SU-DHL-6 (cell line): ENCODE data around the gene COL5A1.

Experiments
- H2AFZ ChIP-seq: fragments of 200-600 bp; sonication (generic); 2 replicates; pipeline ENCODE4 v1.6.1; 2014; ENCODE audit warnings: low read depth, mild to moderate bottlenecking, moderate library complexity, mixed read lengths, antibody characterized with exemption, low read length; ENCODE audit not compliant: severe bottlenecking
- H3F3A ChIP-seq: fragments of 200-600 bp; shearing (Covaris generic); 2 replicates; pipeline ENCODE4 v1.6.0; 2016; ENCODE audit warnings: antibody characterized with exemption, mild to moderate bottlenecking; ENCODE audit not compliant: insufficient read depth
- H3K27ac ChIP-seq: fragments of 200-600 bp; sonication (generic); 2 replicates; pipeline ENCODE4 v1.5.1; 2016; ENCODE audit warnings: low read depth, mild to moderate bottlenecking, low read length, moderate library complexity, mixed read lengths
- H3K27me3 ChIP-seq: fragments of 200-600 bp; sonication (generic), shearing (Covaris generic); 2 replicates; pipeline ENCODE4 v1.6.0; 2014; ENCODE audit warnings: mild to moderate bottlenecking, low read length
- H3K36me3 ChIP-seq: fragments of 200-600 bp; sonication (generic); 2 replicates; pipeline ENCODE4 v1.6.1; 2014; ENCODE audit warnings: mild to moderate bottlenecking, low read length, mixed read lengths
- H3K4me2 ChIP-seq: fragments of 300-600, 200-600 bp; shearing (Covaris generic), sonication (generic); 2 replicates; pipeline ENCODE4 v1.6.0; 2014; ENCODE audit warnings: low read length, low read depth, mild to moderate bottlenecking; ENCODE audit not compliant: poor library complexity, severe bottlenecking
- H3K4me3 ChIP-seq: fragments of 200-600 bp; sonication (generic); 2 replicates; pipeline ENCODE4 v1.5.1; 2014; ENCODE audit warnings: antibody characterized with exemption, low read length, mild to moderate bottlenecking, mixed read lengths; ENCODE audit not compliant: insufficient read depth, poor library complexity, severe bottlenecking
- H3K79me2 ChIP-seq: fragments of 200-600 bp; sonication (generic); 2 replicates; pipeline ENCODE4 v1.6.1; 2014; ENCODE audit warnings: mild to moderate bottlenecking, low read length, moderate library complexity; ENCODE audit not compliant: insufficient read depth
- H3K9ac ChIP-seq: fragments of 200-600 bp; sonication (generic); 2 replicates; pipeline ENCODE4 v1.7.0; 2014; ENCODE audit warnings: mild to moderate bottlenecking, low read length
- H3K9me2 ChIP-seq: fragments of 200-600 bp; sonication (generic); replicated peaks from 2 replicates; pipeline ENCODE4 v1.6.1; 2014; ENCODE audit warnings: low read length; ENCODE audit not compliant: insufficient read depth
- H3K9me3 ChIP-seq: fragments of 200-600 bp; sonication (generic); 2 replicates; pipeline ENCODE4 v1.6.1; 2014; ENCODE audit warnings: low read length, mixed read lengths; ENCODE audit not compliant: insufficient read depth
- H4K20me1 ChIP-seq: fragments of 200-600 bp; sonication (generic); 2 replicates; pipeline ENCODE4 v1.6.1; 2014; ENCODE audit warnings: low read depth, mild to moderate bottlenecking, antibody characterized with exemption, low read length, moderate library complexity, mixed read lengths
- EZH2phosphoT487 ChIP-seq: fragments of 200-600 bp; sonication (generic), shearing (Covaris generic); conservative IDR thresholded peaks from 2 replicates; pipeline ENCODE4 v1.6.1; 2018; ENCODE audit warnings: mild to moderate bottlenecking, antibody characterized with exemption, low read length, moderate library complexity, mixed read lengths
- TF ChIP-seq, protein P1 (sequence below): fragments of 200-600 bp; sonication (generic); IDR thresholded peaks from one replicate; pipeline ENCODE4 v1.5.1; 2017; ENCODE audit warnings: antibody characterized with exemption, mild to moderate bottlenecking, low read length, moderate library complexity; ENCODE audit not compliant: insufficient read depth, poor library complexity, severe bottlenecking

COL5A1 gene

DNA sequence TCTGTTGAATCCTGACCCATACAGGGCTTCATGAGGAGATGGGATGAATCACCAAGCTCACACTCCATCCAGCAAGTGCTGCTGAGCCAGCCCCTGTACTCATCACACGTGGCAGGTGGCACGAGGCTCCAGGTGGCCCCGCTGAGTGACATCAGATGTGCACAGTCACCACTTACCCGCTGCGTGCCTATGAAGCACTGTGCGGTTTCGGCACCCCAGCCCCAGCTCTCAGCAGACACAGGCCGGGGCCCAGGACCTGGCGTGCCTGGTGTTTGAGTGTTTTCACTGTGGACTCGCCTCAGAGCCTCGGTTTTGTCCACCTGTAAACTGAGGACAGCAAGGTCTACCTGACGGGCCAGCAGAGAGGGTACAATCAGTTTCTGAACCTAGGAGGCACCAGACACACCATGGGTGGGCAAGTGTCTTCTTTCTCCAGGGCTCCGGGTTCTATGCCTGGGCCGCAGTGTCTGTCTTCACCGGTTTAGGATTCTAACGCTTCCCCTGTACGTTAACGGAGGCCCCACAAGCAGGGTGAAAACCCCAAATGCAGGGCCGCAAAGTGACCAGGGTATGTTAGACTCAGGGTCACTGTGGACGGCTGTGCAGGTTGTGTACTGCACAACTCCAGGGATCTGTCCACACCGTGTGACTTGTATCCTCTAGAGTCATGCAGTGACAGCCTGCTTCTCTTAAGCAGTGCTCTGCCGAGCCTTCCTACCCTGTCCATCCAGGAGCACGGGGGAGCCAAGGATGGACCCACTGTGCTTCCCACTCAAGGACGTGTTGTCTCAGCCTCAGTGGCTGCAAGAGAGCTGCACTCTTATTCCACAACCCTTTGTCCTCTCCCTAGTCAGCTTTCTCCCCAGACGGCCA lies 44.3 kb upstream of the COL5A1 start:
- no peaks in the 10 kb centered on the region for H3K9me3 ChIP-seq
- no peaks in the 10 kb centered on the region for H4K20me1 ChIP-seq
- no peaks in the 10 kb centered on the region for H3K36me3 ChIP-seq
- no peak overlapping the region for H2AFZ ChIP-seq
- H3K27ac ChIP-seq, result no peak overlapping the region
- TF ChIP-seq, protein P1, sequence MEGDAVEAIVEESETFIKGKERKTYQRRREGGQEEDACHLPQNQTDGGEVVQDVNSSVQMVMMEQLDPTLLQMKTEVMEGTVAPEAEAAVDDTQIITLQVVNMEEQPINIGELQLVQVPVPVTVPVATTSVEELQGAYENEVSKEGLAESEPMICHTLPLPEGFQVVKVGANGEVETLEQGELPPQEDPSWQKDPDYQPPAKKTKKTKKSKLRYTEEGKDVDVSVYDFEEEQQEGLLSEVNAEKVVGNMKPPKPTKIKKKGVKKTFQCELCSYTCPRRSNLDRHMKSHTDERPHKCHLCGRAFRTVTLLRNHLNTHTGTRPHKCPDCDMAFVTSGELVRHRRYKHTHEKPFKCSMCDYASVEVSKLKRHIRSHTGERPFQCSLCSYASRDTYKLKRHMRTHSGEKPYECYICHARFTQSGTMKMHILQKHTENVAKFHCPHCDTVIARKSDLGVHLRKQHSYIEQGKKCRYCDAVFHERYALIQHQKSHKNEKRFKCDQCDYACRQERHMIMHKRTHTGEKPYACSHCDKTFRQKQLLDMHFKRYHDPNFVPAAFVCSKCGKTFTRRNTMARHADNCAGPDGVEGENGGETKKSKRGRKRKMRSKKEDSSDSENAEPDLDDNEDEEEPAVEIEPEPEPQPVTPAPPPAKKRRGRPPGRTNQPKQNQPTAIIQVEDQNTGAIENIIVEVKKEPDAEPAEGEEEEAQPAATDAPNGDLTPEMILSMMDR, result no peak
- no peaks in the 10 kb centered on the region for H3K79me2 ChIP-seq
- no peak overlapping the region for H3K4me2 ChIP-seq
- no peaks in the 10 kb centered on the region for H3K27me3 ChIP-seq
- no peak overlapping the region for H3K4me3 ChIP-seq
- no peaks in the 10 kb centered on the region for H3F3A ChIP-seq
- no peaks in the 10 kb centered on the region for H3K9me2 ChIP-seq
- no peak overlapping the region for H3K9ac ChIP-seq

DNA sequence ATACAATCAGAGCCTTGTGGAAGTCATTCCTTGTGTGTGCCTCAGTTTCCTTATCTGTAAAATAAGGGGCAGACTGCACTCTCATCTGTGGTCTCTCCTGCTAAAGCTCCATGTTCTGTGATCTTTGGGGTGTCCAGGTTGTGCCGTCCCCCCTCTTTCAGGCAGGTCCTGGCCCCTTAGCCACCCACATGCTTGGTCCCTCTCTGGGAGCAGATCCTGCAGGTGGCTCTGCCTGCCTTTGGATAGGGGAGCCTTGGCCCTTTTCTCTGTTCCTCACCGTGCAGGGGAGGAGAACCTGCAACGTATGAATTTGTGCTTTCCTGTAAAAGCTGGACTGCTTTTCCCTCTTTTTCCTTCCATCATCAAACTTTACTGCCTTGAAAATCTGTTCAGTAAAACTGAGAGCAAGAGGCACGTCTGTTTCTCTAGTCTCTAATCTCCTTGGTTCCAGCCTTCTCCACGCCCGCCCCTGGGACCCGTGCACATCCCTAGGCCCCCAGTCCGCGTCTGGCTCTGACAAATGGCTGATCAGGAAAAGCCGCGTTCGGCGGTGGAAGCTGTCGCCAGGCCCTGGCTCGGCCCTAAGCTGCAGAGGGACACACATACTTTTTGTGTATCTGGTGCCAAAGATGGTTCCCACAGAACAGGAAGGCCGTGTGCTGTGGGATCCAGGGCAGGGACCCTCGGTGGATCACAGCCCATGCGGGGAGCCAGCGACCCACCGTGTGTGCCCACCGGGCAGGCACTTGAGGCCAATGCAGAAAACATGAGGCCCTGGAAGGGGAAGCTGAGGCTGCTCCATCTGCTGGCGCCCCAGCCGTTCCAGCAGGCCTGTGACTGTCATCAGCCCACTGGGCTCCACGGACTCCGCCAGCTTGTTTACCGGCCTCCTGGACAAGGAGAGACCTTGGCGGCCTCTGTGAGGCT lies 43.4 kb upstream of the COL5A1 start:
- Histone ChIP-seq H3K79me2 (no peaks in the 10 kb centered on the region), H3K4me2 (no peak overlapping the region), H3K4me3 (no peak overlapping the region), H3K9me3 (no peaks in the 10 kb centered on the region), H3K27me3 (no peaks in the 10 kb centered on the region), H3K36me3 (no peaks in the 10 kb centered on the region), H3K9me2 (no peaks in the 10 kb centered on the region), H3K9ac (no peak overlapping the region), H2AFZ (no peak overlapping the region), H4K20me1 (no peaks in the 10 kb centered on the region), H3K27ac (no peak overlapping the region), H3F3A (no peaks in the 10 kb centered on the region)
- no peak for TF ChIP-seq EZH2phosphoT487
- TF ChIP-seq, protein P1, result no peak

DNA sequence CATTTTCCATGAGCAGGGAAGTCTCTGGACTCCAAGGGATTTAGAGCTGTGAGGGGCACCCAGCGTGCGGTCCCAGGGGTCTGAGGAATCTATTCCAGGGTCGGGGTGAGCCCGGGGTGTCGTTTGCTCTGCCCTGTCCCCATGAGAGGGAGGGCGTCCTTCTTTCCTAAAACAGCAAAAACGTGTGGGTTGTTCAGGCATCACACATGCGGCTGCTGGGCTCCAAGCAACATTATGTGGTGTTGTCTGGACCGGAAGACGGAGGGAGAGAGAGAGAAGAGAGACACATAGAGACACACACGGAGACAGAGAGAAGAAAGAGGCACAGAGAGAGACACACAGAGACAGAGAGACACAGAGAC lies 42.7 kb upstream of the COL5A1 start:
- H3K9ac ChIP-seq, result no peak overlapping the region
- TF ChIP-seq, protein P1, result no peak
- TF ChIP-seq EZH2phosphoT487, result no peak

More for the DNA sequence above, 42.7 kb upstream of the COL5A1 start:
- no peak overlapping the region for H3K27ac ChIP-seq
- H3K4me2 ChIP-seq, result no peak overlapping the region
- no peaks in the 10 kb centered on the region for H3F3A ChIP-seq
- no peaks in the 10 kb centered on the region for H3K36me3 ChIP-seq
- no peak overlapping the region for H2AFZ ChIP-seq
- no peaks in the 10 kb centered on the region for H3K79me2 ChIP-seq
- no peaks in the 10 kb centered on the region for H3K27me3 ChIP-seq
- no peak overlapping the region for H3K4me3 ChIP-seq
- H3K9me2 ChIP-seq, result no peaks in the 10 kb centered on the region
- H4K20me1 ChIP-seq, result no peaks in the 10 kb centered on the region
- H3K9me3 ChIP-seq, result no peaks in the 10 kb centered on the region
